Hippocampal formation (tissue), 2 donors: ENCODE measurements around the gene ARL6IP4.
A peak's percentile ranks its signal among the peaks of the same experiment; 100 is the strongest.

Source experiments
- DNase-seq, 2 donors: peaks; one replicate each; lab custom pipeline; 2025; lab: John Stamatoyannopoulos, UW

The ARL6IP4 gene

GRCh38 chr12:122958198-122958888 lies 22.1 kb upstream of the ARL6IP4 start:
- no peak for DNase-seq

- DNase-seq = no peak
Observed at GRCh38 chr12:122959566-122960192, 20.8 kb upstream of the ARL6IP4 start.

GRCh38 chr12:122960193-122960569 lies 20.3 kb upstream of the ARL6IP4 start:
- DNase-seq = no peak

- no peak for DNase-seq
Observed at GRCh38 chr12:122961531-122962329, 18.8 kb upstream of the ARL6IP4 start.

GRCh38 chr12:122963941-122964265 lies 16.6 kb upstream of the ARL6IP4 start:
- no peak for DNase-seq

GRCh38 chr12:122964439-122965257 lies 15.8 kb upstream of the ARL6IP4 start:
- DNase-seq = no peak

- DNase-seq = no peak
Observed at GRCh38 chr12:122965321-122965751, 15.1 kb upstream of the ARL6IP4 start.

- DNase-seq = peak; percentile 76 to 90
Observed at GRCh38 chr12:122965851-122966742, 14.4 kb upstream of the ARL6IP4 start, which contains the start of gene ABCB9. ABCB9 (minus strand) TSS chr12:122966463; CDS start chr12:122960235, 6,228 bp downstream.

GRCh38 chr12:122966743-122967550 lies 13.5 kb upstream of the ARL6IP4 start:
- DNase-seq = no peak

- no peak for DNase-seq
Observed at GRCh38 chr12:122968104-122968503, 12.4 kb upstream of the ARL6IP4 start.

- peak; percentile 22 to 82 for DNase-seq
Observed at GRCh38 chr12:122969676-122970075, 10.8 kb upstream of the ARL6IP4 start.

GRCh38 chr12:122974274-122974891 lies 6.1 kb upstream of the ARL6IP4 start:
- peak; percentile 97 to 99 for DNase-seq

- DNase-seq = peak; percentile 85 to 88
Observed at GRCh38 chr12:122974892-122975789, 5.3 kb upstream of the ARL6IP4 start, which contains the start of gene OGFOD2. OGFOD2 (plus strand) TSS chr12:122975244; CDS start chr12:122975252, 8 bp downstream.

- DNase-seq = no peak
Observed at GRCh38 chr12:122975790-122976647, 4.5 kb upstream of the ARL6IP4 start.

GRCh38 chr12:122976648-122976975 lies 3.9 kb upstream of the ARL6IP4 start:
- DNase-seq = no peak

GRCh38 chr12:122977153-122977552 lies 3.3 kb upstream of the ARL6IP4 start:
- no peak for DNase-seq

- no peak for DNase-seq
Observed at GRCh38 chr12:122977655-122978392, 2.7 kb upstream of the ARL6IP4 start.
